CD4-positive, alpha-beta T cell treated with Interferon alpha-2 for 1 hour (primary cell): ENCODE measurements around the gene RPH3AL.

Experiments
- DNase-seq, 2 donors: peaks; one replicate each; pipeline ENCODE4 v3.0.0-alpha.2; 2020 to 2022

Gene RPH3AL

DNA sequence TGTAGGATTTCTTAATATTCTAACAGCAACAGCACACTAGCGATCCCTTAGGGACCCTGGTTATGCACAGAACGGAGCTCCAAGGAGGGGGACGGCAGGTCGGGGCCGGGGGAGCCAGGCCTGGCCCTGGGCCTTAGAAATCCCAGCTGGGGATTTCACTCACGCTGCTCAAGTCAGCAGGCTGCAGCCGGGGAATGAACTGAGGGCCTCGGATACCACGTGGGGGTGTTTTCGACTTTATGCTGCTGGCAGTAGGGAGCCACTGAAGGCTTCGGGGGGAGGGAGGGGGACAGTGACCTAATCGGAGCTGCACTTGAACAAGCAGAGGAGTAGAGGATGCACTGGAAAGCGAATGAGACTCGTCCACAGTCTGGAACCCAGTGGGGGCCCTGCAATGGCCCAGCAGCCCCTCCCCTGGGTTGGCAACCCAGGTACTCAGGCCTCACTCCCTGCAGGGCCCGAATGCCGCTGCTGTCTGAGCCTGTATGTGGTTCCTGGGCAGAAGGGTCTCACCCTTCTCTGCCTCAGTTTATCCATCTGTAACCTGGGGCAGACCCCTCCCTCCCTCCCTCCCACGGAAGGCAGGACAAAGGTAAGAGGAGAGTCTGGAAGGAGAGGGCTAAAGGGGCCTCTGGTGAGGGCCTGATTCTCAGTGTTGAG lies 53.7 kb downstream of the RPH3AL start:
- DNase-seq: no peak

DNA sequence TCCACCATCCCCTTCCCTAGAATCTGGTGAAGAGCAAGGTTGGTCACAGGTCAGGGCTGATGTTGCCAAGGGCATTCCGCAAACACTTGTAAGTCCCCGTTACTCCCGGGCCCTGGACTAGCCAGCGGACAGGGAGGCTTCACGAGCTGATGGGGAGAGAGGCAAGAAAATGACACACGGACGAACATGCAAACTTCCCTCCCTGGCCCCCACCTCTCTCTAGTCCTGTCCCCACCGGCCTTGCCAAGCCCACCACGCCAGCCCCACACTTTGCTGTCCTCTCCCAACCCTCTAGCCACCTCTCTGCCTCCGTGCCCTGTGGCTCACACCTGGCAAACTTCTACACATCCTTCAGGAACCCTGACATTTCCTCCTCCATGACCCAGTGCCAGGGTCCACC lies 54.8 kb downstream of the RPH3AL start:
- DNase-seq: no peak

GRCh38 chr17:296906-297690 lies 55.5 kb downstream of the RPH3AL start:
- no peak for DNase-seq

GRCh38 chr17:296379-296778 lies 56.2 kb downstream of the RPH3AL start:
- no peak for DNase-seq

GRCh38 chr17:292531-293382 lies 59.9 kb downstream of the RPH3AL start:
- no peak for DNase-seq

GRCh38 chr17:292016-292415 lies 60.6 kb downstream of the RPH3AL start:
- no peak for DNase-seq

- DNase-seq: no peak
These were observed 61.0 kb downstream of the RPH3AL start for GRCh38 chr17:291587-291986.

- DNase-seq: no peak
These were observed 62.0 kb downstream of the RPH3AL start for GRCh38 chr17:290626-291025.

GRCh38 chr17:290121-290521 lies 62.5 kb downstream of the RPH3AL start:
- no peak for DNase-seq

DNA sequence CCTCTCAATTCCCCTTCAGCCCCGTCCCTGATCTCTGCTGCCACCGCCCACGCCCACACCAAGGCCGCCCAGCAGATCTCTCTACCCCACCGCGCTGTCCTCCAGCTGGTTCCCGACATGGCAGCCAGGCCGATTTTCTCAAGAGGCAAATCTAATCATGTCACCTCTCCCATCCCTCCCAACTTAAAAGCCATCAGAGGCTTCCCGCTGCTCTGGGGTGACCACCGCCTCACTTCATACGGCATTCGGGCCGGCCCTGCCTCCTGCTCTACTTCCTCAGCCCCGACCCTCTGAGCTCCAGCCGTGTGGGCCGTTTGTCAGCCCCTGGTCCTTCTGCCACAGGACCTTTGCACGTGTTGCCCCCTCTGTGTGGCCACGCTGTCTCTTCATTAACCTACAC lies 63.2 kb downstream of the RPH3AL start:
- DNase-seq: no peak

GRCh38 chr17:288802-289356 lies 63.7 kb downstream of the RPH3AL start:
- no peak for DNase-seq

GRCh38 chr17:286571-286970 lies 66.0 kb downstream of the RPH3AL start:
- no peak for DNase-seq

- DNase-seq: no peak
These were observed 66.7 kb downstream of the RPH3AL start for GRCh38 chr17:285751-286422.

- no peak for DNase-seq
These were observed 67.8 kb downstream of the RPH3AL start for GRCh38 chr17:284676-285355.

DNA sequence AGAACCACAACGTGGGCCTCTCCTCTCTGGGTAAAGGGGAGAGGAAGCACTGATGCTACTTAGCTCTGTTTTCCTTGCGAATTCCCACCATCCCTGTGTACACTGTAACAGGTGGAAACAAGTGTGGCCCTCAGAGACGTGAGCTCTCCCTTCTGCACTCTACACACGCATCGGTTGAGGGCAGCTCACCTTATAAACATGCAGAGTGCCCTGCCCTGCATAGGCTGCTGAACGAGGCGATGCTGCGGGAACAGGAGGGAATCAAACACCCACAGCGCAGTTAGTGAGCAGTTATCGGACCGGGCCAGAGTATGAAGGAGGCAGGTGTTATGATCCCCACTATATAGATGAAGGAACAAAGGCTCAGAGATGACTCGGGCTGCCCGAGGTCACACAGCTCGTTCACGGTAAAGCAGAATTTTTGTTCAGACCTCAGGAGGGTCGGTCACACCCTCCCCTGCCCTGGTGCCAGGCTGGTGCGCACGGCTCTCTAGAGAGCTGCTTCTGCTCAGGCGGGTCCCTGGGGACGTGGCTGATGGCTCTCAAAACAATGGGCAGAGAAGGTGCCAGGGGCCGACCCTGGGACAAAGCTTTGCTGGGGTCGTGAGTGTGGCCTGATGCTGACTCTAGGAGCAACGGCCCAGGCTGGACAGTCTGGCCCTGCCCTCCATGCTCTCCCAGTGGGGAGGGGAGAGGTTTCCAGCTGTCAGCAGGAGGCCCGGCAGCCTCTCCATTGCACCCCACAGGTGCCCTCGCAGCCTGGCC lies 68.5 kb downstream of the RPH3AL start:
- no peak for DNase-seq

- no peak for DNase-seq
These were observed 69.4 kb downstream of the RPH3AL start for GRCh38 chr17:282912-283882.

DNA sequence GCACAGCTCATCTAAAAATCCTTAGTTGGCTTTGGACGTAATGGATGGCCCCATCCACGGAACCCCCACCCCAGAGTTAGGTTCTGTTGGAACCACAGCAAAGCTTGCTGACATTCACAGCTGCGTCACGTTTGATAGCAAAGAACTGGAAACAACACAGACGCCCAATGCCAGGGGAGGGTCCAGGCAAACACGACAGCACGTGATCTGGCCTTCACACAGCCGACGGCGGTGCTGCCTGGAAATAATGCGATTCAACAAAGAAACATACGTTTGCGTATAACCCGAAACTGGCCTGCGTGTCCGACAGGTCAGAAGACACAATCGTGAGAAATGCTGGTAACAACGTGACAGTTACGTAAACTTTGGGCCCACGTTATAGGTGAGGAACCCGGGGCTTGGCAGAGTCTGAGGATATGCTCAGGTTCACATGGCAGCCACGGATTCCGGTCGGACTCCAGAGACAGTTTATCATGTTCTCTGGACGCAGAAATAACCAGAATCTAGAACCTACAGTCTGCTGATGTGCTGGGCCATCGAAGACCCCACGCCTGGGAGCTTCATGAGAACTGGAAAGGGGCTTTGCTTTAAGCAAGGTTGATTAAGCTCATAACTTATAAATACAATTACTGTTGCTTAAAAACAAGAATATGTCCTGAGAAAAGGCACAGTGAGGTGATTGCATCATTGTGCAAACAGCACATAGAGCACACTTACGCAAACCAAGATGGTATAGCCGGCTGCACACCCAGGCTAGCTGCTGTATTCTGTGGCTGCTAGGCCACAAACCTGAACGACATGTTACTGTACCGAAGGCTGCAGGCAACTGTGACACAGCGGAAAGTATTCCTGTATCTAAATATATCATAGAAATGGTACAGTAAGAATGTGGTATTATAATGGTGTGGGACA lies 70.4 kb downstream of the RPH3AL start:
- DNase-seq: no peak

GRCh38 chr17:281365-281999 lies 71.1 kb downstream of the RPH3AL start:
- no peak for DNase-seq
